Dermis blood vessel endothelial cell (primary cell): ENCODE results near the gene DEK. TPM values are rescaled to one million over a fixed set of nuclear protein-coding genes. Genes with fewer than 3 reads are reported as not detected.
"Not testable (repeated sequence)": the region's sequence is repeated elsewhere in the genome, so short reads cannot be mapped to it uniquely, and the experiment has no call there.

Experiments
- DNase-seq: peaks from one replicate; pipeline ENCODE4 v3.0.0; 2010
- total RNA-seq: library from RNA; depleted of rRNA; stranded (reverse); fragments of >200 nt; gene quantifications from 2 replicates; pipeline ENCODE4 v1.2.3, GENCODE V29; 2014

Gene DEK
- total RNA-seq, 1 donor from 2014 or later = 122 TPM

DNA sequence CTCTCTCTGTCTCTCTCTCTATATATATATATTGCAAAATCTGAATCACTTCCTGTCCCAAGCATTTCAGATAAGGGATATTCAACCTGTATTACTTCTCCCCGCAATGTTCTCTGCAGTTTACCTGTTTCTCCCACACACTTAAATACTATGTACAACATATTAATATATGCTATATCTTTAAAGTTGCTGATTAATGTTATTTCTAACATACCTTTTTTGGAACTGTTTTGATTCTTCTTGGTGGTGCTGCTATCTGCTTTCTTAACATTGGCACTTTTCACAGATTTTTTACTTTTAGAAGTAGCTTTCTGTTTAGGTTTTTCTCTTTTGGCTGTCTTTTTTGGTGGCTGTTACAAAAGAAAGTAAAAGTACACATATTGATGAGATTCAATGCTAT, 27.2 kb downstream of the DEK start:
- DNase-seq = no peak

DNA sequence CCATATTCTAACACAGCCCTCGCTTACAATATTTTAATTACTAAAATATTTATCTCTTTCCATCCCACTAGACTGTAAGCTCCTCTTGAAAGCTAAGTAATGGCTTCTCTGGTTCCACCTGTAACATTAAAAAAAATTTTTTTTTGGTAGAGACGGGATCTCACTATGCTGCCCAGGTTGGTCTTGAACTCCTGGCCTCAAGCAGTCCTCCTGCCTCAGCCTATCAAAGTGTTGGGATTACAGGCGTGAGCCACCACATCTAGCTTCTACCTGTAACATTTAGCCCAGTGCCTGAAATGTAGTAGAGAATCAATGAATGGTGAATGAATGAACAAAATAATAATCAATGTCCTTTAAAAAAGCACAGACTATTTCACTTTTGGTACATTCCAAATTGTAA, 28.8 kb downstream of the DEK start:
- no peak for DNase-seq

DNA sequence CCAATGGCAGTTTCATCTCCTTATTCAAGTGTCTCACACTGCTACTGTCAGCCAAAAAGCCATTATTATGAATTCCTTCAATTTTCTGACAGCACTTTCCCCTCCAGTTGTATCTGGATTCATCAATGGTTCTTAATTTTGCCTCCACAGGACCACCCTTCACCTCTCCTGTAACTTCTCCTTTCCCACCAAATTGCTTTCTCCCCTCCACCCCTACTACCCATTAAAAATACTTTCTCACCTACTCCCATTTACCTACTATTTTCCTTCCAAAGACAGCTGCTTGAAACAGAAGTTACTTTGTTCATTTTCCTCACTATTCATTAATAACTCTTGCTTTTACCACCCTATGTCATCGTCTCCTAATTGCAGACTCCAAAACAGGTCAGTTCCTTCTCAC, 29.8 kb downstream of the DEK start:
- DNase-seq = no peak

DNA sequence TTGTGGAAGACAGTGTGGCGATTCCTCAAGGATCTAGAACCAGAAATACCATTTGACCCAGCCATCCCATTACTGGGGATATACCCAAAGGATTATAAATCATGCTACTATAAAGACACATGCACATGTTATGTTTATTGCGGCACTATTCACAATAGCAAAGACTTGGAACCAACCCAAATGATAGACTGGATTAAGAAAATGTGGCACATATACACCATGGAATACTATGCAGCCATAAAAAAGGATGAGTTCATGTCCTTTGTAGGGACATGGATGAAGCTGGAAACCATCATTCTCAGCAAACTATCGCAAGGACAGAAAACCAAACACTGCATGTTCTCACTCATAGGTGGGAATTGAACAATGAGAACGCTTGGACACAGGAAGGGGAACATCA, 30.6 kb downstream of the DEK start:
- DNase-seq = not testable (repeated sequence)

DNA sequence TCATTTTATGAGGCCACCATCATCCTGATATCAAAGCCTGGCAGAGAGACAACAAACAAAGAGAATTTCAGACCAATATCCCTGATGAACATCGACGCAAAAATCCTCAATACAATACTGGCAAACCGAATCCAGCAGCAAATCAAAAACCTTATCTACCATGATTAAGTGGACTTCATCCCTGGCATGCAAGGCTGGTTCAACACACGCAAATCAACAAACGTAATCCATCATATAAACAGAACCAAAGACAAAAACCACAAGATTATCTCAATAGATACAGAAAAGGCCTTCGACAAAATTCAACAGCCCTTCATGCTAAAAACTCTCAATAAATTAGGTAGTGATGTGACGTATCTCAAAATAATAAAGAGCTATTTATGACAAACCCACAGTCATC, 32.5 kb downstream of the DEK start:
- DNase-seq = not testable (repeated sequence)

DNA sequence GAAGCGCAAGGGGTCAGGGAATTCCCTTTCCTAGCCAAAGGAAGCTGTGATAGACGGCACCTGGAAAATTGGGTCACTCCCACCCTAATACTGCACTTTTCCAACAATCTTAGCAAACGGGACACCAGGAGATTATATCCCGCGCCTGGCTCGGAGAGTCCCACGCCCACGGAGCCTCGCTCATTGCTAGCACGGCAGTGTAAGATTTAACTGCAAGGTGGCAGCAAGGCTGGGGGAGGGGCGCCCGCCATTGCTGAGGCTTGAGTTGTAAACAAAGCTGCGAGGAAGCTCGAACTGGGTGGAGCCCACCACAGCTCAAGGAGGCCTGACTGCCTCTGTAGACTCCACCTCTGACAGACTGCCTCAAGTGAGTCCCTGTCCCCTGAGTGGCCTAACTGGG, 35.7 kb downstream of the DEK start:
- DNase-seq = not testable (repeated sequence)

DNA sequence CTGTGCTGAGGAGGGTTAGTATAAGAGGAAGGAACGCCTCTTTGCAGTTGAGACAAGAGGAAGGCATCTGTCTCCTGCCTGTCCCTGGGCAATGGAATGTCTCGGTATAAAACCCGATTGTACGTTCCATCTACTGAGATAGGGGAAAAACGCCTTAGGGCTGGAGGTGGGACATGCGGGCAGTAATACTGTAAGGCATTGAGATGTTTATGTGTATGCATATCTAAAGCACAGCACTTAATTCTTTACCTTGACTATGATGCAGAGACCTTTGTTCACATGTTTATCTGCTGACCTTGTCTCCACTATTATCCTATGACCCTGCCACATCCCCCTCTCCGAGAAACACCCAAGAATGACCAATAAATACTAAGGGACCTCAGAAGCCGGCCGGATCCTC, 37.2 kb downstream of the DEK start:
- DNase-seq = not testable (repeated sequence)

DNA sequence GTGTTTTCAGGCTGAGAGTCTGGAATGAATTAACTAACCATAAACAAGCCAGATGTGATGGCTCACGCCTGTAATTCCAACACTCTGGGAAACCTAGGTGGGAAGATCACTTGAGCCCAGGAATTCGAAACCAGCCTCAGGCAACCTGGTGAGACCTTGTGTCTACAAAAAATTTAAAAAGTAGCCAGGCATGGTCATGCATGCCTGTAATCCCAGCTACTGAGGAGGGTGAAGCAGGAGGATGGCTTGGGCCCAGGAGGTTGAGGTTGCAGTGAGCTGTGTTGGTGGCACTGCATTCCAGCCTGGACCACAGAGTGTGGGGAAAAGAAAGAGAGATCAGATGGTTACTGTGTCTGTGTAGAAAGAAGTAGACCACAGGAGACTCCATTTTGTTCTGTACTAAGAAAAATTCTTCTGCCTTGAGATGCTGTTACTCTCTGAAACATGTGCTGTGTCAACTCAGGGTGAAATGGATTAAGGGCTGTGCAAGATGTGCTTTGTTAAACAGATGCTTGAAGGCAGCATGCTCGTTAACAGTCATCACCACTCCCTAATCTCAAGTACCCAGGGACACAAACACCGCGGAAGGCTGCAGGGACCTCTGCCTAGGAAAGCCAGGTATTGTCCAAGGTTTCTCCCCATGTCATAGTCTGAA, 37.8 kb downstream of the DEK start:
- not testable (repeated sequence) for DNase-seq

DNA sequence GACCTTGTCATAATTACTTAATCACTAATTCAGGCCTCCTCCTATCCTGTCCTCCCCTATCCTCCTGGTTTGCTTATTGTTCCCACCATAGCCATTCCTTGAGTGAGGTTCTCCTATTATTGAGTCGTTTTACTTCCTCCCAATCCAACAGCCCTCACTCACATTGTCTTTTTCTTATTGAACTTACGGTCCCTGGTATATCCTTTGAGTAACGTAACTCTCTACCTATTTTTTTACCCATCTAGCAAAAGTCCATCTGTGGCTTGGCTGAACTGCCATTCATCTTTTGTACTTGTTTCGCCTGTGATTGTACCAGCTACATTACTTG, 43.1 kb downstream of the DEK start:
- DNase-seq = no peak

DNA sequence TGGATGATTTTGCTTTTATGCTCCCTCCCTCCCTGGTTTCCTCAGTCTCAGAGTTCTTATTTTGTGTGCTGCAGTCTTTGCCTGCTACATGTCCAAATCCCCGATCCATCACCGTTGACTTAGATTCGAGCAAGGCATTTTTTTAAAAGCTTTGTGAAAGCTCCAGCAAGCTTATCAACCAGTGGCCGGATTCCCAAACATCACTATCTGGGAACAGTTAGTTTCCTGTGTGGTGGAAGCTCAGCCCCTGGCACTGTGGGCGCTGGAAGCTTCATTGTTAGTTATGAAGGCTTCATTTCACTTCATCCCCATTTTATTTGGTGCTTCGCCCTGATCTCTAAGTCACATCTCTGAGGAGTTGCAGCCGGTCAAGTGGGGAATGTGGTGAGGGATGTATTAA, 44.7 kb downstream of the DEK start:
- DNase-seq = peak; percentile 7

DNA sequence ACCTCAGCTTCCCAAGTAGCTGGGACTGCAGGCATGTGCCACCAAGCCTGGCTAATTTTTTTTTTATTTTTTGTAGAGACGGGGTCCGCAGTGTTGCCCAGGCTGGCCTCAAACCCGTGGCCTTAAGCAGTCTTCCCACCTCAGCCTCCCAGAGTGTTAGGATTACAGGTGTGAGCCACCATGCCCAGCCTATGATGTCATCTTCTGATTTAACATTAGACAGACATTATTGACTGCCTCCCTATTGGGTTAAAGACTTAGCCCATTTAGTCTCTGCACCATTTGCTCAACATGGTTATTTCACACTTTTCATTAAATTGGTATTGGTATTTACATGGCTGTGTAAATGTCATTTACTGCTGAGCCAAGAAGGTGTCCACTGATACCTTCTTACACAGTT, 46.1 kb downstream of the DEK start:
- no peak for DNase-seq

DNA sequence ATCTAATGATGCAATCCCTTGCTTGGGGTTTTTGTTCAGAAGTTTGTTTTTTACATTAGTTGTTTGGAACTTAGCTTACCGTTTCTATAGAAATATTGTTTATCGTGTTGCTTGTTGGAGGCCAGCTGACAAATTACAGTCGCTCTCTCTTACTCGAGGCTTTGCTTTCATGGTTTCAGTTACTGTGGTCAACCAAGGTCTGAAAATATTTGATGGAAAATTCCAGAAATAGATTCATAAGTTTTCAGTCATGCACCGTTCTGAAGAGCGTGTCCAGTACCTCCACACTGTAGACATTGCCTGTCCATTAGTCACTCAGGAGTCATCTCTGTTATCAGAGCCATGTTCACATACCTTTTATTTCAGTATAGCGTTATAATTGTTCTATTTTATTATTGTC, 47.9 kb downstream of the DEK start:
- DNase-seq = no peak

DNA sequence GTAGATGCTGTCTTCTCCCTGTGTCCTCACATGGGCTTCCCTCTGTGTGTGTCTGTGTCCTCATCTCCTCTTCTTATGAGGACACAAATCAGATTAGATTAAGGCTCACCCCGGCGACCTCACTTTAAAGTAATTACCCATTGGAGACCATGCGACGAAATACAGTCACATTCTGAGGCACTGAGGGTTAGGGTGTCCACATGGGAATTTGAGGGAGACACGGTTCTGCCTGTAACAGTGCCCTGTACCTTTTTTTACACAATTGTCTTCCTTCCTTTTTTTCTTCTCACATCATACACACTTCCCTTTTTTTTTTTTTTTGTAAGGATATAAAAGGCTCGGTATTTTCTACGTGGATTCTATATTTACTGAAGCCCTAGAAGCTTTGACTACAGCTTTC, 48.9 kb downstream of the DEK start:
- DNase-seq = no peak

DNA sequence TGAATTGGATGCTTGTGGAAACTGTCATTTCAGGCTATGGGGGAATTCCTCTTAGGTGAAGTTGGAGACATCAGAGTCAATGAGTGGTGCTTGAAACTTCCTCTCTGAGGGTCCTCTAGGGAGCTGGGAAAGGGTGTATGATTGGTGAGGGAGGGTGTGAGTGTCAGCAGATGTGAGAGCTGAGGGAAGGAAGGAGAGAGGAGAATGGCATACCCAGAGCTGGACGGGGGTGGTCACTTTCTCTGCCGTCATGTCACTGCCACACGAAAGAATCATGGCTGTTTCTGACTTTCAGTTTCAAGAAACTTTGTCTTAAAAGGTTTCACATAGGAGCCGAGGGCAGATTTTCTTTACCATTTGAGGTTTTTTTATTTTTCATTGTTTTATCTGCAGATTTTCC, 50.3 kb downstream of the DEK start:
- no peak for DNase-seq

DNA sequence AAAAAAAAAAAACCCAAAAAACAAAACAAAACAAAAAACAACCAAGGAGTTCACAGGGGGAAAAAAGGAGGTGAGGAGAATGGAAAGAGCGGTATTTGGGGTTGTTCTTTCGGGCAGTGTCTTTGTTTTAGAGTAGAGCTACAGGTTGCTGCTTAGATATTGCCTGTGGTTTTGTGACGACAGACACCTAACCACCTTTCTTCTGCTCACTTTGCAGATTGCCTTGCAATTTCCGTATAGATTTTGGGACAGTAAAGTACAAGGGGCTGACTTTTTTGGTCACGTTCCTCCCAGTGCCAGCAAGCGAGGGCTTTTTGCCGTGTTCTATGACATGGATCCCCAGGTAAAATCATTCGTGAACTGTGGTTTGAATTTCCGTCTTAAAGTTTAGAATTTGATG, 50.9 kb downstream of the DEK start:
- DNase-seq = no peak

DNA sequence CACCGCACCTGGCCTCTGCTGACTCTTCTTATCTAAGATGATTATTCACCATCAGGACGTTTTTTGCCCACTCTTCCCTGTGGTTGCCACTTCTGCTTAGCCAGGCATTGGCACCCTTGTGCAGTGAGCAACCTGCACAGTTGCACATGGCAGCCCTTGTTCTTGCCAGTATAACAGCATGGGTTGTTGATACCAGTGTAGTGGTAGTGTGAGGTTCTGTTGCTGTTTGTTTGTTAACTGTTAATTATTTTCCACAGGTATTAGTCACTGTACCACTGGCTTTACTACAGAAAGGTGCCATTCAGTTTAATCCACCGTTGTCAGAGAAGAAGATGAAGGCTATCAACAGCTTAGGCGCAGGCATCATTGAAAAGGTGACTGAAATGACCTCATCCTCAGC, 52.1 kb downstream of the DEK start:
- no peak for DNase-seq

DNA sequence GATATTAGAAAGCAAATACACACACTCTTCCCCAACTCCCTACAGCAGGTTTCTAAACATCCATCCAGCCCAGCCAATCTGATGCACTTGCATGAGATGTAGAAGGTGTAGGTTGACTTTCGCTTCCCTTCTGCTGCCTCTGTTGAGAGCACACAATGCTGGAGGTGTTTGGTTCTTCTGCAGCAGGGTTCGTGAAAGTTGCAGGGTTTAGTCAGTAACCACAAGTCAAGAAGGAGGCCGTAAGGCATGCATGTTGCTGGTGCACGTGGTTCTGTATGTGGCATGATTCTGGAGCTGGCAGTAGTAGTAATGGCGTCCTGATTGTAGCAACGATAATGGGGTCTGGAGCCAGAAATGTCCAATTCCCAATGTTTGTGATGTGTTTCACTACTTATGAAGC, 53.0 kb downstream of the DEK start:
- no peak for DNase-seq

DNA sequence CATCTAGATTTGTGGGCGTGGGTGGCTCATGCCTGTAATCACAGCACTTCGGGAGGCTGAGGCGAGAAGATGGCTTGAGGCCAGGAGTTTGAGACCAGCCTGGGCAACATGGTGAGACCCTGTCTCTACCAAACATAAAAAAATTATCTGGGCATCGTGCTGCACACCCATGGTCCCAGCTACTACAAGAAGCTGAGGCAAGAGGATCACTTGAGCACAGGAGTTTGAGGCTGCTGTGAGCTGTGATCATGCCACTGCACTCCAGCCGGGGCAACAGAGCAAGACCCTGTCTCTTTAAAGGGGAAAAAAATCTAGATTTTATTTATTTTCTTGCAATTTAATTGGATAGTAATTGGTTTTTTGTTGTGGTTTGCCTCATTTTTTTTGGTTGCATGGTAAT, 53.6 kb downstream of the DEK start:
- DNase-seq = no peak

DNA sequence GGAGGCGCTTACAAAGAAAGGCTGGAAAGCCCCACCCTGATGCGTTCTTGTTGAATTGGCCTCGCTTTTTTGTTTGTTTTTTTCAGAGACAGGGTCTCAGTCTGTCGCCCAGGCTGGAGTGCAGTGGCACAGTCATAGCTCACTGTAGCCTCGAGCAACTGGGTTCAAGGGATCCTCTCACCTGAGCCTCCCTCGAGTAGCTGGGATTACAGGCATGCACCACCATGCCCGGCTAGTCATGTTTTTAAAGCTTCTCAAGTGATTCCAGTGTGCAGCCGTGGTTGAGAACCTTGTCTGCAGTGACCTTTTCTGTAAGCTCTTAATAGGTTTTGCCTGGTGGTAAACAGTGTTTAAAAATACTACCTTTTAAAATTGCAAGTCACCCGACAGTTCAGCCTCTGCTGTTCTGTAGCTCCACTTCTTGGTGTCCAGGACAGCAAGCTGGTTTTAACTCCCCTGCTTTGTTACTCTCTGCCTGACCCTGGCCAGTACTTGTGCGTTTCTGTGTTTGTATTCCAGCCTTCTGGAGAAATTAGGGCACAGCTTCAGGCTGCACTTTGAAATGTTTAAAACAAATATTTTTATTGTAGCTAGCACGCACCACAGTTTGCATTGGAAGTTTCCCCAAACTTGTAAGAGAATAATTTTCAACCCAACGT, 54.7 kb downstream of the DEK start:
- no peak for DNase-seq

DNA sequence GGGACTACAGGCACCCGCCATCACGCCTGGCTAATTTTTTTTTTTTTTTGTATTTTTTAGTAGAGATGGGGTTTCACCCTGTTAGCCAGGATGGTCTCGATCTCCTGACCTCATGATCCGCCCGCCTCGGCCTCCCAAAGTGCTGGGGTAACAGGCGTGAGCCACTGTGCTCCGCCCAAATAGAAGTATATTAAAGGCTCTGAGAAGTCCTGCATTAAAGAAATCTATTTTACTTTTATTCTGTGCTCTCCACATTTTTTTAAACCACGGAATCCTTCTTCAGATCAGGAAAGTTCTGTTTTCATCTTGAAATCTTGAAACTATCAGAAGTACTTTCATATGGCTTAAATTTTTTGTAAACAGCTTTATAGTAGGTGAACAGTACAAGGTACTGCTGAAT, 55.6 kb downstream of the DEK start:
- DNase-seq = not testable (repeated sequence)

DNA sequence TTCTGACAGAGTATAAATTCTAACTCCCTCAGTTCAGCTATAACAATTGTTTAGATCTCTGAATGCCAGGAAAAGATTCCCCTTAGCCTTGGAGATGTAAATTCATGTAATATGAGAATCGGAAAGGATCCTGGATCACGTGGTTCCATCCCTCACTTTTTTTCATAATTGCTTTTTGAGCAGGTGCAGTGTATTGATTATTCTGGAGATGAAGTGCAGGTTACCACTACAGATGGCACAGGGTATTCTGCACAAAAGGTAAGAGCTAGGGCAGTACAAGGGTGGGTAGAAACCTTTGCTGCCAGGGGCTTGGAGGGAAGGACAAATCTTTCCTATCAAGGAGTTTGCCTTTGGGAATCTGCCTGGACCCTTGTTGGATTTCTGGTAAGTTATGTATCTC, 56.4 kb downstream of the DEK start:
- no peak for DNase-seq

DNA sequence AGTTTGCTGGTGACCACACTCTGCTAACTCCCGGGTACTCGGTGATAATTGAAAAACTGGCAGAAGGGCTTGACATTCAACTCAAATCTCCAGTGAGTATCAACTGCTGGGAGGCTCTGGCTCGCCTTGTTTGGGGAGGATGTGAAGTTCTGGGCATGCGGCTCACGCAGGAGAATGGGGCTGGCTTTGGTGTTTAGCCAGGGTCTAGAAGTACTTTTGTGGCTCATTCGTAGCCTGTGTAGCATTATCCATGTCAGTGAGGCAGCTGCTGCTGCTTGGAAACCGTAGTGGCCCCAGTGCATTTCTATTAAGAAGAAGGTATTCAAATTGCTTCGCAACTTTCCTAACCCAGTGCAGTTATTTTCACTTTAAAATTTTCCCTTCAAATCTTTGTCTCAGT, 56.9 kb downstream of the DEK start:
- DNase-seq = no peak

DNA sequence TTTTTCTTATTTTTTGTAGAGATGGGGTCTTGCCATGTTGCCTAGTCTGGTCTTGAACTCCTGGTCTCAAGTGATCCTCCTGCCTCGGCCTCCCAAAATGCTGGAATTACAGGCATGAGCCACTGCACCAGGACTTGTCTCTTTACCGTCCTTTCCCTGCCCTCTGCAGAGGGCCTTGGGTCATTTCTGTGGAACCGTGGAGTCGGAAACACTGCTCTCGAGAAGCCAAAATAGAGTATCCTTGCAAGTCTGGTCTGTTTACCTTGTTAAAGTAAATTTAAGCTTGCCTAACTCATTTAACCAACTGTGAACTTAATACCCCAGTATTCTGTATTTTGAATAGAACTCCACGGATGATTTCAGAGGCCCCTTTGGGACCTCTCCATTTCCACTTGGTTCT, 57.7 kb downstream of the DEK start:
- no peak for DNase-seq

DNA sequence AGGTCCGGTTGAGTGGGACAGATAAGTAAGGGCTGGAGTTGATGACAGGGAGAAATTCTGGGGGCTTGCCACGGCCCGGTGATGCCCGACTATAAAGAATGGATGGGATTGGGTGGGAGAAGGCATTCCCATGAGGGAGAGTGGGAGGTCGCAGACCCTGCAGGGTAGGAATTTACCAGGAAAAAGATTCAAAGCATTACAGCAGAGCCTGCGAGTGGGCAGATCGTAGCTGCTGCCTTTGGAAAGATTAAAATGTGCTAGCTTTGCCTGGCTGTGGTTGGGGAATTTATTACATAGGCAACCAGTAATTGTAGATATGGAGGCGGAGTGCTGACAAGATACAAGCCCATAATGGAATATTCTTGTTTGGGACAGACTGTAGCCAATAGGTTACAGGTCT, 59.6 kb downstream of the DEK start:
- DNase-seq = no peak

DNA sequence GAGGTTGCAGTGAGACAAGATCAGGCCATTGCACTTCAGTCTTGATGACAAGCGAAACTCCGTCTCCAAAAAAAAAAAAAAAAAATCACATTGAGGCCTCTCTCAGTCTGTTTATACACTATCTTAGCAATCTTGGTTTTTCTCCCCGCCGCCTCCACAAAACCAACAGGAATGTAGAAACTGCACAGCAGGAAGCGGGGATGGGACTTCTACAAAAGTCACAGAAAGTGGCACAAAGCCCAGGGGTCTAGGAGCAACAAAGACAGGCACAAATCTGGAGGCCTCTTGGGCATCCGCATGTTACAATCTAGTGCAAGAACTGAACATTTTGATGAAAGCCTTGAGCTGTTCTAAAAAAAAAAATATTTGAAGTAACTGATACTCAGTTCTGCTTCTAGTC, 60.5 kb downstream of the DEK start:
- DNase-seq = no peak
